22Rv1 (cell line): Measurements from ENCODE around the gene PPP3CB.
"Not testable (repeated sequence)": the region's sequence is repeated elsewhere in the genome, so short reads cannot be mapped to it uniquely, and the experiment has no call there.

Source experiments
- H3K27ac ChIP-seq: fragments of 450-650 bp; 2 replicates; pipeline ENCODE4 v1.5.1; 2017
- CTCF ChIP-seq: fragments of 450-650 bp; IDR thresholded peaks from 2 replicates; pipeline ENCODE4 v1.5.1; 2017; ENCODE audit warnings: mild to moderate bottlenecking
- ZFX ChIP-seq: fragments of 450-650 bp; IDR thresholded peaks from 2 replicates; pipeline ENCODE4 v1.6.1; 2017; ENCODE audit warnings: antibody characterized with exemption, borderline replicate concordance

The PPP3CB gene

GRCh38 chr10:73407495-73407894 lies 88.3 kb downstream of the PPP3CB start:
- TF ChIP-seq ZFX (no peak), CTCF (no peak)
- H3K27ac ChIP-seq: no peak overlapping the region

GRCh38 chr10:73406846-73407245 lies 89.0 kb downstream of the PPP3CB start:
- H3K27ac ChIP-seq: no peak overlapping the region
- TF ChIP-seq CTCF: no peak
- no peak for TF ChIP-seq ZFX

- no peak overlapping the region for H3K27ac ChIP-seq
- TF ChIP-seq ZFX: no peak
- TF ChIP-seq CTCF: no peak
Measured at GRCh38 chr10:73405556-73405955, 90.3 kb downstream of the PPP3CB start.

DNA sequence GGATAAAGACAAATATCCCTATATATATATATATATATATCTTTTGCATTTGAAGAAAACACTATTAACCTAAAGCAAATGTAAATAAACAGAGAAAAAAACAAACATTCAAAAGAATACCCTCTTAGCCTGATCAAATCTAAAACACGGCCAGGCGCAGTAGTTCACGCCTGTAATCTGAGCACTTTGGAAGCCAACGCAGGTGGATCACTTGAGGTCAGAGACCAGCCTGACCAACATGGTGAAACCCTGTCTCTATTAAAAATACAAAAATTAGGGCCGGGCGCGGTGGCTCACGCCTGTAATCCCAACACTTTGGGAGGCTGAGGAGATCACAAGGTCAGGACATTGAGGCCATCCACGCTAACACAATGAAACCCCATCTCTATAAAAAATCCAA lies 91.1 kb downstream of the PPP3CB start:
- TF ChIP-seq ZFX: no peak
- TF ChIP-seq CTCF: no peak
- H3K27ac ChIP-seq: no peak overlapping the region

GRCh38 chr10:73401636-73402035 lies 94.2 kb downstream of the PPP3CB start:
- no peak for TF ChIP-seq CTCF
- no peak for TF ChIP-seq ZFX
- no peak overlapping the region for H3K27ac ChIP-seq

GRCh38 chr10:73399063-73399462 lies 96.8 kb downstream of the PPP3CB start:
- H3K27ac ChIP-seq: no peak overlapping the region
- TF ChIP-seq CTCF (no peak), ZFX (no peak)

DNA sequence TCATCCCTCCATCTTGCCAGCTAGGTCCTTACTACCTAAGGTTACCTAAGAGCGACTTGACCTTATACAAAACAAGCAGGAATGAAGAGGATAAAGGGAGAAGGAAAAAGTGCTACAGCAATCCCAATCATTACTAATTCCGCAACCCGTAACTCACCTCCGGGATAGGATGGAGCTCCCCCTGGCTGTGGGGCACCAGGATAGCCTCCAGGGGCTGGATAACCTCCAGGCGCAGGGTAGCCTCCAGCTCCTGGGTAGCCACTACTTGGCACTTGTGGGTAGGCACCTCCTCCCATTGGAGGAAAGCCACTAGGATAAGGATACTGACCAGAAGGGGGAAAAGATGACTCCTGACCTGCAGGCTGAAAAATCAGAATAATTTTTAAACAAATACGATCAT lies 97.8 kb downstream of the PPP3CB start:
- peak; percentile 41 for TF ChIP-seq CTCF
- TF ChIP-seq ZFX: no peak
- no peak overlapping the region for H3K27ac ChIP-seq

GRCh38 chr10:73394325-73394724 lies 101.5 kb downstream of the PPP3CB start:
- not testable (repeated sequence) for H3K27ac ChIP-seq
